ENCODE data around the gene DUSP22.

Gene DUSP22

DNA sequence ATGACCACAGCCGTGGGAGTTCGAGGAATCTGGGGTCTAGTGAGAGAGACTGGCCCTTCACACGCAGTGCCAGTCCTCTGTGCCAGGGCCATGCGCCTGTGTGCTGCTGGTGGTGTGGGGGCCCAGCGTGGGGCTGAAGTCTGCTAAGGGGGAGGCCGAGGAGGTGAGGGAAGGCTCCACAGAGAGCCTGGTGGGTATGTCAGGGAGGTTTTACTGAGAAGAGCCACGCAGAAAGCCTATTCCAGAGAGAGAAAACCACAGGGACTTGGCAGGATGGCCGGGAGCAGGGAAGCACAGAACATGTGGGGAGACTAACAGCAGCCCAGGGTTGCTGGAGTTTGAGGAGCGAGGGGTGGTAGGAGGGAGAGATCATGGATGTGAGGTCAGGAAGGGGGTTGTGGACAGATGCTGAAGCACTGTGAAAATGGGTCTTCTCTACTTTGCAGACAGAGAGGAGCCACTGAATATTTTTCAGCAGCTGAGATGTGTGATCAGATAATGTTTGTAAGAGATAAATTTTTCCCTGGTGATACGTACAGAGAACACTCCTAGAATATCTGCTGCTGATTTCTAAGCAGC lies 35.3 kb downstream of the DUSP22 start:
- H3K9me3 Mint-ChIP-seq, result peaks cover 23% of the 10 kb centered on the region
- H3K27me3 Mint-ChIP-seq (ENCODE audit: low read depth, poor library complexity), result no peaks in the 10 kb centered on the region

DNA sequence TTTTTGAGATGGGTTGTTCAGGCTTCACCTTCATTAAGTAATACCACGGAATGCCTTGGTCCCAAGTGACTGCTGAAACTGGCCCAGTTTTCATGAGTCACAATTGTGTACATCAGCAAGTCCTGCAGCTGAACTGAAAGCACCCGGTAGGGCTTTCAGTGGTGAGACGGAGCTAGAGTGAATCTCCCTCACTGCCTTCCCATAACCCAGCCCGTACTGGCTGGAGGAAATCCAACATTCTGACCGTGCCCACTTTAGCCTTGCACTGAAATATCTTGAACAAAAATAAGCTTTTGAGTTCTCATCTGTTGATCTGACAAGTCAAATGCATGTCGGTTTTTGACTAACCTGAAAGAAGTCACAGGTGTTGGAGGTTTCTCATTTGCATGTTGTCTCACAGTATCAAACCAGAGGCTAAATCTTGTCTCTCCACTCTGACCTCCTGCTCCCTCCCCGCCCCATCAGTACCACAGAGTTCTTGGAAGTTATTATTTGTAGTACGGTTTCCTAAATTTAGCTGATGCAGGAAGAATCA lies 35.9 kb downstream of the DUSP22 start:
- no peak for DNase-seq
- Mint-ChIP-seq H3K27me3 (ENCODE audit: low read depth, poor library complexity) (no peaks in the 10 kb centered on the region), H3K9me3 (peaks cover 23% of the 10 kb centered on the region), H3K4me3 (no peak overlapping the region), H3K36me3 (ENCODE audit: low read depth) (no peaks in the 10 kb centered on the region), H3K4me1 (peaks cover 7% of the 10 kb centered on the region), H3K27ac (no peak overlapping the region)
- TF ChIP-seq, protein P1, sequence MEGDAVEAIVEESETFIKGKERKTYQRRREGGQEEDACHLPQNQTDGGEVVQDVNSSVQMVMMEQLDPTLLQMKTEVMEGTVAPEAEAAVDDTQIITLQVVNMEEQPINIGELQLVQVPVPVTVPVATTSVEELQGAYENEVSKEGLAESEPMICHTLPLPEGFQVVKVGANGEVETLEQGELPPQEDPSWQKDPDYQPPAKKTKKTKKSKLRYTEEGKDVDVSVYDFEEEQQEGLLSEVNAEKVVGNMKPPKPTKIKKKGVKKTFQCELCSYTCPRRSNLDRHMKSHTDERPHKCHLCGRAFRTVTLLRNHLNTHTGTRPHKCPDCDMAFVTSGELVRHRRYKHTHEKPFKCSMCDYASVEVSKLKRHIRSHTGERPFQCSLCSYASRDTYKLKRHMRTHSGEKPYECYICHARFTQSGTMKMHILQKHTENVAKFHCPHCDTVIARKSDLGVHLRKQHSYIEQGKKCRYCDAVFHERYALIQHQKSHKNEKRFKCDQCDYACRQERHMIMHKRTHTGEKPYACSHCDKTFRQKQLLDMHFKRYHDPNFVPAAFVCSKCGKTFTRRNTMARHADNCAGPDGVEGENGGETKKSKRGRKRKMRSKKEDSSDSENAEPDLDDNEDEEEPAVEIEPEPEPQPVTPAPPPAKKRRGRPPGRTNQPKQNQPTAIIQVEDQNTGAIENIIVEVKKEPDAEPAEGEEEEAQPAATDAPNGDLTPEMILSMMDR (IDR thresholded peaks at IDR 0.05), result no peak

More for the DNA sequence above, 35.3 kb downstream of the DUSP22 start:
- TF ChIP-seq, protein P1 (IDR thresholded peaks at IDR 0.05), result no peak
- Mint-ChIP-seq H3K27ac (peak overlapping the region; percentile 19), H3K4me1 (peaks cover 7% of the 10 kb centered on the region), H3K36me3 (ENCODE audit: low read depth) (no peaks in the 10 kb centered on the region), H3K4me3 (no peak overlapping the region)
- no peak for DNase-seq

DNA sequence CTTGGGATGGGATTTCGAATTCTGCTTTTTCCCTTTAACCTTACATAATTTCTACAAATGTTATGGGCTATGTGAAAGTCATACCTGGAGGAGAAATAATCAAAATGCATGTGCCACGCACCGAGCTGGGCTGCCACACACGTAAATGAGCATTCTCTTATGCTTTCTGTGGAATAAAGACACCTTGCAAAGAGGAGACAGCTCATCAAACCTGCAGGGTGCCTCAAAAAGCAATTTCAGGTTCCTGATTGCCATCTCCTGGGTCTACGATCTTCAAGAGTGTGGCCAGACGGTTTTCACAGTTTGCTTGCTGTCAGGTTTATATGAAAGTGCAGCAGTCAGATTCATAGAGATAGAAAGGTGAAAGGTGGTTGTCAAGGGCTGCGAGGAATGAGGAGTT lies 36.6 kb downstream of the DUSP22 start:
- TF ChIP-seq, protein P1 (IDR thresholded peaks at IDR 0.05), result no peak
- no peak for DNase-seq
- Mint-ChIP-seq H3K36me3 (ENCODE audit: low read depth) (no peaks in the 10 kb centered on the region), H3K4me3 (no peak overlapping the region), H3K4me1 (peaks cover 7% of the 10 kb centered on the region), H3K27me3 (ENCODE audit: low read depth, poor library complexity) (no peaks in the 10 kb centered on the region), H3K9me3 (peaks cover 19% of the 10 kb centered on the region), H3K27ac (no peak overlapping the region)

DNA sequence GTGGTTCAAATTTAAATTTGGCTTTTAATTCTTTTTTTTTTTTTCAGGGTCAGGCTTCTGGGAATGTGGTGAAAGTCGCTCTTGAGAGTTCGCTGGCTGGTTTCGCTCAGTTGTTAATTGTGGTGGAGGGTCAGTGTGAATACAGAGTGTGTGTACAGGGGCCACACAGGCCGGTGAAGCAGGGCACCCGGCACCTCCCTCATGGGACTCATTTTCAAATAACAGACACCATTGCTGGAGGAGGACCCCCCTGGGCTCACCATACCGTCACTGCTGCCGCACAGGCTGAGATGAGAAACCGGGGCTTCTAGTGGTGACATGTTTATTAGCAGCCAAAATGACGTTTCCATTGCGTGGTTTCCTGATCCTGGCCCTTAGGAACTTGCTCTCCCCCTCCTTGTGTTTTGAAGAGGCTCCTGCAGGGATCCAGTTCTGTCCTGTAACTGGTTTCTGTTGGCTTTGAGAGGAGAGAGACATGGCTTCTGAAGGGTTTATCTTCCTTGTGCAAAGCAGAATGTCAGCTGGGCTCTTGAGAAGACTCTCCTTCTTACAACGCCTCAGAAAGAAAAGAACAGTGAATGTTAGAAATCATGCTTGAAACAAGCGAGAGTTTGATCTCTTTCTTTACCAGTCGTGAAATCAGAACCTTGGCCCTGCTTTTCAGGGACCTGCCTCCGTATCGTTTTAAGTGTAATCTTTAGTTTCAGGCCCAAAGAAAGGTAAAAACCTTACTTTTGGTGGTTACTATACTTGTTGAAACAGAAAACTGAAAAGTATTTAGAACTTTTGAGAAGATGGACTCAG lies 37.8 kb downstream of the DUSP22 start:
- DNase-seq, result no peak
- H3K27me3 Mint-ChIP-seq (ENCODE audit: low read depth, poor library complexity), result no peaks in the 10 kb centered on the region
- TF ChIP-seq, protein P1 (IDR thresholded peaks at IDR 0.05), result no peak
- no peak overlapping the region for H3K4me3 Mint-ChIP-seq
- H3K27ac Mint-ChIP-seq, result no peak overlapping the region
- no peaks in the 10 kb centered on the region for H3K36me3 Mint-ChIP-seq (ENCODE audit: low read depth)
- H3K4me1 Mint-ChIP-seq, result peaks cover 9% of the 10 kb centered on the region
- H3K9me3 Mint-ChIP-seq, result peaks cover 13% of the 10 kb centered on the region

DNA sequence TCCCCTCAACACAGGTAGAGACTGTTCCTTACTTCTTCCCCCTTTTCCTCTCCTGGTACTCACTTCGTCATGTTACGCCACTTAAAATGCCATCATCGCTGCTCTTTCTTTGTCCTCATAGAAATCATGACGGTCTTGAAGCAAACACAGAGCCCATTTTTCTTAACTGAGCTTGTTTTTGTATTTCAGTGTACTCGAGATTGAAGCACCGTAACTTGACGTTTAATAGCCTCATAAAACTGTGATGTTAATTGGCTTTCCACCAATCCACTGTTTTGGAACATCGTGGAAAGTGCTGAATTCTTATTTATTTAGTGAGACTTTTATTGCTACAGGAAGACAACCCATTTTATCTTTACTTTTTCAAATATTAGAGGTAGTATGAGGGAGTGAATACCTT lies 38.7 kb downstream of the DUSP22 start:
- no peaks in the 10 kb centered on the region for H3K27me3 Mint-ChIP-seq (ENCODE audit: low read depth, poor library complexity)
- no peak for DNase-seq
- TF ChIP-seq, protein P1 (IDR thresholded peaks at IDR 0.05), result no peak
- no peak overlapping the region for H3K27ac Mint-ChIP-seq
- H3K9me3 Mint-ChIP-seq, result peaks cover 14% of the 10 kb centered on the region
- H3K4me3 Mint-ChIP-seq, result no peak overlapping the region
- no peaks in the 10 kb centered on the region for H3K36me3 Mint-ChIP-seq (ENCODE audit: low read depth)
- peaks cover 10% of the 10 kb centered on the region for H3K4me1 Mint-ChIP-seq

Measured in nephron progenitor cell (in vitro differentiated cells).